Erythroblast (primary cell): ENCODE data around the gene HDDC3.

Experiments
- GATA1 ChIP-seq: IDR thresholded peaks from 2 replicates; pipeline ENCODE4 v1.6.1; 2011; ENCODE audit warnings: low read depth, mild to moderate bottlenecking, control low read depth, low read length, moderate library complexity
- POLR2A ChIP-seq: IDR thresholded peaks from 2 replicates; pipeline ENCODE4 v1.6.1; 2011; ENCODE audit warnings: mild to moderate bottlenecking, low read length

DNA sequence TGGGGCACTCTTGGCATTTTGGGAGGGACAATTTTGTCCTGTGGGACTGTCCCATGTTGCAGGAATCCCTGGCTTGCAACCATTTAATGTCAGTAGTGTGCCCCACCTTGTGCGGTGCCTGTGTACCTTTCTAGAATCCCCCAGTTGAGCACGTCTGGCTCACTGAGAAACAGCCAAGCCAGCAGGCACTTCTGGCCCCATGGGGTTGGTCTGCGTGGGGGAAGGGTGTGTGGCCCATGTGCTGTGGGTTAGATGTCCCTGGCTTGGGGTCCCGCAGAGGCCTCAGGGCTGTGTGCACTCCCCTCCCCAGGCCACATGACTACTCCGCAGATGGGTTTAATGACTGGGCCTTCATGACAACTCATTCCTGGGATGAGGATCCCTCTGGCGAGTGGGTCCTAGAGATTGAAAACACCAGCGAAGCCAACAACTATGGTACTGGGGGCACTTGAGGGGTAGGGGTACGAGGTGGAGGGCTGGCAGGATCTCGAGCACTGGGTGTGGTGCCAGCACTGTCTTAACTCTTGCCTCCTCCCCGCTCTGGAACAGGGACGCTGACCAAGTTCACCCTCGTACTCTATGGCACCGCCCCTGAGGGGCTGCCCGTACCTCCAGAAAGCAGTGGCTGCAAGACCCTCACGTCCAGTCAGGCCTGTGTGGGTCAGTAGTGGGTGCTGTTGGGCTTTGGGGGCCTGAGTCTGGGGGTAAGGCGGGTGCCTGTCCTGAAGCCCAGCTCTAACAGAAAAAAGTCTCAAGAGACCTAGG is 51.8 kb downstream of the HDDC3 start:
- TF ChIP-seq POLR2A (no peak), GATA1 (no peak)
